B cell (primary cell): Measurements from ENCODE around the gene ZNF425.

Experiments used
- CTCF ChIP-seq: fragments of 200-600 bp; IDR thresholded peaks from one replicate; pipeline ENCODE4 v1.8.0; 2022; ENCODE audit warnings: antibody characterized with exemption, mild to moderate bottlenecking
- EZH2 ChIP-seq: IDR thresholded peaks from 2 replicates; pipeline ENCODE4 v1.6.1; 2012; ENCODE audit warnings: borderline replicate concordance, low read depth, mild to moderate bottlenecking, moderate library complexity, low read length; ENCODE audit not compliant: insufficient read depth, poor library complexity, severe bottlenecking

- TF ChIP-seq CTCF, result no peak
- no peak for TF ChIP-seq EZH2
These were observed 14.7 kb upstream of the ZNF425 start for GRCh38 chr7:149140831-149141230.
